Measurements from ENCODE around the gene ZBTB47. TPM values are rescaled to one million over a fixed set of nuclear protein-coding genes. Genes with fewer than 3 reads are reported as not detected.
A peak's percentile ranks its signal among the peaks of the same experiment; 100 is the strongest.

The ZBTB47 gene
- total RNA-seq, 1 donor: 41.3 TPM

- H3K4me2 ChIP-seq (ENCODE audit: insufficient read depth, low read length): no peak overlapping the region
- H3K36me3 ChIP-seq (ENCODE audit: insufficient read depth, low read length): peaks cover 78% of the 10 kb centered on the region
- TF ChIP-seq, protein P1, sequence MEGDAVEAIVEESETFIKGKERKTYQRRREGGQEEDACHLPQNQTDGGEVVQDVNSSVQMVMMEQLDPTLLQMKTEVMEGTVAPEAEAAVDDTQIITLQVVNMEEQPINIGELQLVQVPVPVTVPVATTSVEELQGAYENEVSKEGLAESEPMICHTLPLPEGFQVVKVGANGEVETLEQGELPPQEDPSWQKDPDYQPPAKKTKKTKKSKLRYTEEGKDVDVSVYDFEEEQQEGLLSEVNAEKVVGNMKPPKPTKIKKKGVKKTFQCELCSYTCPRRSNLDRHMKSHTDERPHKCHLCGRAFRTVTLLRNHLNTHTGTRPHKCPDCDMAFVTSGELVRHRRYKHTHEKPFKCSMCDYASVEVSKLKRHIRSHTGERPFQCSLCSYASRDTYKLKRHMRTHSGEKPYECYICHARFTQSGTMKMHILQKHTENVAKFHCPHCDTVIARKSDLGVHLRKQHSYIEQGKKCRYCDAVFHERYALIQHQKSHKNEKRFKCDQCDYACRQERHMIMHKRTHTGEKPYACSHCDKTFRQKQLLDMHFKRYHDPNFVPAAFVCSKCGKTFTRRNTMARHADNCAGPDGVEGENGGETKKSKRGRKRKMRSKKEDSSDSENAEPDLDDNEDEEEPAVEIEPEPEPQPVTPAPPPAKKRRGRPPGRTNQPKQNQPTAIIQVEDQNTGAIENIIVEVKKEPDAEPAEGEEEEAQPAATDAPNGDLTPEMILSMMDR (IDR thresholded peaks at IDR 0.05; ENCODE audit: extremely low read depth, low read depth, low read length): no peak
- no peaks in the 10 kb centered on the region for H3K9me3 ChIP-seq (ENCODE audit: low read depth, low read length)
- H3K4me3 ChIP-seq (ENCODE audit: insufficient read depth, low read length): no peak overlapping the region
- H3K27ac ChIP-seq (ENCODE audit: low read depth, low read length): no peak overlapping the region
- H2AFZ ChIP-seq (ENCODE audit: low read length): no peak overlapping the region
- H3K79me2 ChIP-seq (ENCODE audit: insufficient read depth, low read length): peaks cover 14% of the 10 kb centered on the region
- H4K20me1 ChIP-seq (ENCODE audit: insufficient read depth, low read length): peaks cover 12% of the 10 kb centered on the region
- no peak for DNase-seq (ENCODE audit: insufficient read length, low spot score, missing footprints)
- H3K4me1 ChIP-seq (ENCODE audit: insufficient read depth, low read length): no peaks in the 10 kb centered on the region
- H3K27me3 ChIP-seq (ENCODE audit: insufficient read depth, low read length): no peaks in the 10 kb centered on the region
These were observed 21.4 kb upstream of the ZBTB47 start for GRCh38 chr3:42632146-42632545.

DNA sequence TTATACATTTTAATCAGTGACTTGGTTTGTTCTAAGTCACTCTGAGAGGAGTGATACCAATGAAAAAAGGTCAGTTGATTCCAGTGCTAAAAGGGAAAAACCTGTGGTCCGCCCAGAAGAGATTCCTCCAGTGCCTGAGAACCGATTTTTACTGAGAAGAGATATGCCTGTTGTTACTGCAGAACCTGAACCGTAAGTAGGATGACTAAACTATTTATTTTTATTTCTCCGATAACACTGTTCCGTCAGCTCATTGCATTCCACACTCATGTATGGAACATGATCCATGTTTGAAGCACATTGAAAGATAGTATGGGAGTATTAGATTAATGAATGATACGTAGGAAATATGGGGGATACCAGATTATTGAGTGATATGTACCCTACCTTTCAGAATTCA lies 20.0 kb upstream of the ZBTB47 start:
- DNase-seq (ENCODE audit: insufficient read length, low spot score, missing footprints): no peak
- no peaks in the 10 kb centered on the region for H3K4me1 ChIP-seq (ENCODE audit: insufficient read depth, low read length)
- peaks cover 92% of the 10 kb centered on the region for H3K36me3 ChIP-seq (ENCODE audit: insufficient read depth, low read length)
- H3K9me3 ChIP-seq (ENCODE audit: low read depth, low read length): no peaks in the 10 kb centered on the region
- H3K4me3 ChIP-seq (ENCODE audit: insufficient read depth, low read length): no peak overlapping the region
- no peak overlapping the region for H3K4me2 ChIP-seq (ENCODE audit: insufficient read depth, low read length)
- no peak overlapping the region for H2AFZ ChIP-seq (ENCODE audit: low read length)
- peaks cover 14% of the 10 kb centered on the region for H3K79me2 ChIP-seq (ENCODE audit: insufficient read depth, low read length)
- H4K20me1 ChIP-seq (ENCODE audit: insufficient read depth, low read length): peaks cover 12% of the 10 kb centered on the region
- no peak overlapping the region for H3K27ac ChIP-seq (ENCODE audit: low read depth, low read length)
- TF ChIP-seq, protein P1 (IDR thresholded peaks at IDR 0.05; ENCODE audit: extremely low read depth, low read depth, low read length): no peak
- H3K27me3 ChIP-seq (ENCODE audit: insufficient read depth, low read length): no peaks in the 10 kb centered on the region

DNA sequence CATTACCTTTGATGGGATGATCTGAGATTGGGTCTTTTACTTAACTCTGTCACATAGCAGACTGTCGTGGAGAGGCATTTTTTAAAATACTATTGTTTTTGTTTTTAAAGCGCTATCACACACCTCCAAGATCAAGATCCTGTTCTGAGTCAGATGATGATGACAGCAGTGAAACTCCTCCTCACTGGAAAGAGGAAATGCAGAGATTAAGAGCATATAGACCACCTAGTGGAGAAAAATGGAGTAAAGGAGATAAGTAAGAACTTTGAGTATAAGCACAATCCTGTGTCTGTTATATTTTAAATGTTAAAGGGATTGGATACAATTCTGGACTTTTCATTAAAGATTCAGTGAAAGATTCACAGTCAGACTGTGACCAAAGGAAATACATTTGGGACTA lies 18.4 kb upstream of the ZBTB47 start:
- DNase-seq (ENCODE audit: insufficient read length, low spot score, missing footprints): no peak
- H4K20me1 ChIP-seq (ENCODE audit: insufficient read depth, low read length): peaks cover 12% of the 10 kb centered on the region
- no peaks in the 10 kb centered on the region for H3K9me3 ChIP-seq (ENCODE audit: low read depth, low read length)
- no peaks in the 10 kb centered on the region for H3K4me1 ChIP-seq (ENCODE audit: insufficient read depth, low read length)
- TF ChIP-seq, protein P1 (IDR thresholded peaks at IDR 0.05; ENCODE audit: extremely low read depth, low read depth, low read length): peak; percentile 28
- no peak overlapping the region for H3K4me3 ChIP-seq (ENCODE audit: insufficient read depth, low read length)
- H3K79me2 ChIP-seq (ENCODE audit: insufficient read depth, low read length): peaks cover 28% of the 10 kb centered on the region
- no peaks in the 10 kb centered on the region for H3K27me3 ChIP-seq (ENCODE audit: insufficient read depth, low read length)
- no peak overlapping the region for H3K4me2 ChIP-seq (ENCODE audit: insufficient read depth, low read length)
- H3K27ac ChIP-seq (ENCODE audit: low read depth, low read length): peak overlapping the region; percentile 19
- H2AFZ ChIP-seq (ENCODE audit: low read length): no peak overlapping the region
- peaks cover 99% of the 10 kb centered on the region for H3K36me3 ChIP-seq (ENCODE audit: insufficient read depth, low read length)

GRCh38 chr3:42637001-42637400 lies 16.5 kb upstream of the ZBTB47 start:
- Histone ChIP-seq H3K9me3 (ENCODE audit: low read depth, low read length) (no peaks in the 10 kb centered on the region), H3K4me2 (ENCODE audit: insufficient read depth, low read length) (no peak overlapping the region), H4K20me1 (ENCODE audit: insufficient read depth, low read length) (peaks cover 12% of the 10 kb centered on the region), H3K36me3 (ENCODE audit: insufficient read depth, low read length) (peaks cover 95% of the 10 kb centered on the region), H3K4me1 (ENCODE audit: insufficient read depth, low read length) (no peaks in the 10 kb centered on the region), H2AFZ (ENCODE audit: low read length) (no peak overlapping the region), H3K27ac (ENCODE audit: low read depth, low read length) (no peak overlapping the region), H3K4me3 (ENCODE audit: insufficient read depth, low read length) (no peak overlapping the region), H3K79me2 (ENCODE audit: insufficient read depth, low read length) (peaks cover 30% of the 10 kb centered on the region), H3K27me3 (ENCODE audit: insufficient read depth, low read length) (no peaks in the 10 kb centered on the region)
- TF ChIP-seq, protein P1 (IDR thresholded peaks at IDR 0.05; ENCODE audit: extremely low read depth, low read depth, low read length): no peak
- no peak for DNase-seq (ENCODE audit: insufficient read length, low spot score, missing footprints)
